HL-60/S4 treated with phorbol 12-myristate 13-acetate at 8.2 ng/mL for 4 days and 3 days (cell line): ENCODE measurements around the gene GRIK4.

ENCODE experiments used
- in situ Hi-C: fragments of 300-500 bp; cut with MboI; formaldehyde crosslinking; loops from 2 replicates; pipeline ENCODE4 v1.15.0; 2022; ENCODE audit warnings: low sequenced_read_pairs

Gene GRIK4

GRCh38 chr11:120793806-120794479, 282.4 kb downstream of the GRIK4 start:
- in situ Hi-C loops: no loop called here

DNA sequence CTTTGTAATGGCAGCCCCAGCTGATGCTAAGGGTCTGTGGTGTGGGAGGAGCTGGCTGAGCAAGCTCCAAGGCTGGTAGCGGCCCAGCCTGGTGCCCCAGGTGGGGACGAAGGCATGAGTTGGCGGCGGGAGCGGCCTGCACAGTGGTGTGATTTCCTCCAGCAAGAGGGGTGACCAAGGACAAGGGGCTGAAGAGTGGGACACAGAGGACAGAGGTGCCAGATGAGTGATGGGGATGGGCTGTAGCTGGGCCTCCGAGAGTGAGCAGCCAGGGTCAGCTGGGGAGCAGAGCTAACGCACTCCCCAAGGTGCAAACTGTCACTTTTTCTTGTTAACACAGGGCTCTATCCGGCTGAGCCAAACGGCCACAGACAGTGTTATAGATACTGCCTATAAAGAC, 283.2 kb downstream of the GRIK4 start:
- in situ Hi-C loops: no loop called here

DNA sequence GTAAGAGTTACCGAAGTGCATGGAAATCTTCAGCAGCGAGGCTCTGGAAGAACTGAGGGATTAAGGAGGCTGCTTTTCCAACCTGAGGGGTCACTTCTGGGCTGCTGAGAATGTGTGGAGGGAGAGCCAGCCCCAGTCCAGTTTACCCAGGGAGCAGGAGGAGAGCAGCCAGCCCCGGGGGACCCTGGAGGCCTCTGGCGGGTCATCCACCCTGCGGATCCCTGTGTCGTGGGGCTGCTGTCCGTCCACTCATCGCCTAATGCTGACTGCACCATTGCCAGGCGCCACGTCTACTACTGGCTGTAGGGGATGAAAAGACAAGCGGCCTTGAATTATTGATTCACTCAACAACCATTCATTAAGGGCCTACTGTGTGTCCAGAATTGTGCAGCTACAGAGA, 283.6 kb downstream of the GRIK4 start:
- in situ Hi-C loops: no loop called here

GRCh38 chr11:120797143-120797542, 285.6 kb downstream of the GRIK4 start:
- in situ Hi-C loops: no loop called here

- in situ Hi-C loops: no loop called here
These were observed 287.3 kb downstream of the GRIK4 start for GRCh38 chr11:120798854-120799253.

DNA sequence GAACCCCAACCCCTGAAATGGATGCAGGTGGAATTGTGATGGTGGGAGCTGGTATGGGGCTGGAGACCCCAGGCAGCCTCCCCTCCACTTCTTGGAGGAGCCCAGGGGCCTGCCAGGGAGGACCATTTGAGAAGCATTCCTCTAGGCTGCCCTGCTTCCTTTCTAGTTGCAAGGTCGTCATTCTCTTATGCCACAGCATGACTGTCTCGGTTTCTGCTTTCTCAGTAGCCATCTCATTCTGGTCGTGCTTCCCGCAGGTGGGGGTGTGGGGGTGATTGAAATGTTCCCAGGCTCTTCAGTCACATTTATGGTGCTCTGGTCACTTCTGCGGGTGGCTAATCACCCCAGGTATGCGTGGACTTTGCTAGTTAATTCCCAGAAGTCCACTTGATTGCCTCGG, 288.7 kb downstream of the GRIK4 start:
- in situ Hi-C loops: no loop called here

DNA sequence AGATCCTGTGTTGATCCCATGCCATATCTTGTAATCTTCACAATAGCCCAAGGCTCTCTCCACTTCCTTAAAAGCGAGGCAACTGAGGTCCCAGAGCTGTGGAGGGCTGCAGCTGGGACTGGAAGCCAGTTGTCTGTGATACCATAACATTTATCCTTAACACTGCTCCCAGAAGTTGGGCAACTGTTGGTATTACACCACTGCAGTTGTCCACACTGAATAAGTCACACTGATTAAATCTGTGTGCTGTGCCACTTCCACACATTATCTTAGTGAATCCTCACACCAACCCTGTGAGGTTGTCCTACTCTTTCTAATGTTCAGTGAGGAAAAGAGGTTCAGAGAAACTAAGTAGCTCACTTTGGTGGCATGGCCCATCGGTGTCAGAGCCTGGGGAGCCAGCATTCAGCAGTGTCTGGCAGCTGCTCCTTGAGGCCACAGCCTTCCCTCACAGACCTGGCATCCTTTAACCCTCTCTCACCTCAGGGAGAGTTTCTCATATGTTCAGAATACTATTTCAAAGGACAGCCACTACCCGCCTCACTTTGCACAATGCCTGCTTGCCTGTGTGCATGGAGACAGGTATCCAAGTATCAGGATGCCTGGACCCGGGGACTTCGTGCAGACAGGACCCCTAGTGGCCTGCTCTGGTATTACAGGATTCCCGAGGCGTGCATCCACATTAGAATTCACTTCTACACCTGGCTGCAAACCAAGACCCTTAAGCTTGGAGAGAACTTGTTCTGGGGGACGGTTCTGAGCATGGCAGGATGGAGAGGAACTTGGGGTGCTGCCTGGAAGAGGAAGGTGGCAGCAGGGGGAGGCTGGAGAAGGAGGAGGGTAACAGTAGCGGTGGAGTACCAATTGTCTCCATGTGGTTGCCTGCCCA, 290.5 kb downstream of the GRIK4 start:
- in situ Hi-C loops: no loop called here

DNA sequence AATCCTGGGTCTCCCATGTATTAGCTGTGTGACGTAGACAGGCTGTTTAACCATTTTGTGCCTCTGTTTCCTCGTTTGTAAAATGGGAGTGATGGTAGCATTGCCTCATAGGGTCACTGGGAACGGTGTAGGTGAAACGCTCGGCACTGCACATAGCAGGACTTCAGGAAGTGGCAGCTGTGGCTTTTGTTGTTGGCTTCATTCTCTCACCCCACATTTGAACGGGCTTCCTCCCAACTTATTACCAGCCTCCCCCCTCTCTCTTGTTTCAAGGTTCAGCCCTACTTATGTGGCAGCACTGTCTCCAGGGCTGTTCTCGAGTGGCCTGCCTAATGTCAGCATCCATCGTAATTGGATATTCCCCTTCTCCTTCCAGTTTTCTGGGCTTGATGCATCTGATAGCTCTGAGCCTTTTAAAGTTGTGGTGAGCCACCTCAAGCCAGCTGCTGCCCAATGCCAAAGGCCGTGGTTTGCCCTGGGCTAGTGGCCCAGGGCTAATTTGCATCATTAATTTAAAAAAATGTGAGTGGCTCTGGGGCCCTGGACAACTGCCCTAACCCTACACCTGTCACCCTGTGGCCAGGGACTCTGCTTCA, 294.5 kb downstream of the GRIK4 start:
- in situ Hi-C loops: no loop called here

- in situ Hi-C loops: no loop called here
These were observed 296.0 kb downstream of the GRIK4 start for GRCh38 chr11:120807414-120808150.

GRCh38 chr11:120808616-120809050, 297.1 kb downstream of the GRIK4 start:
- in situ Hi-C loops: no loop called here

GRCh38 chr11:120810251-120810650, 298.7 kb downstream of the GRIK4 start:
- in situ Hi-C loops: no loop called here

GRCh38 chr11:120811199-120811598, 299.7 kb downstream of the GRIK4 start:
- in situ Hi-C loops: no loop called here

DNA sequence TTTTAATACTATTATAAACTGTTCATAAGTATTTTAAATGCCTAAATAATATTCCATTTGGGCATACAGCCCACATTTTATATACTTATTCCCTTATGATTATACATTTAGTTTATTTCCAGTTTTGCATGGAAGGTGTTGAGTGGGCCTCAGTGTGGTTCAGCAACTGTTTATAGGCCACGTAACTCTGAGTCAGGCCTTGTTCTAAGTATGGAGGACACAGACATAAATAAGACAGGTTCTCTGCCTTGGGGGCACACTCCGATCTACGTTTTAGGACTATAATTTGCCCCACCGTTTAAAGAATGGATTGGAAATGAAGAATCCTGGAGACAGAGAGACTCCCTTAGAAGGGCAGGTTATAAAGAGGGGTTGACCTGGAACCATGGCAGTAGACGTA, 300.2 kb downstream of the GRIK4 start:
- in situ Hi-C loops: no loop called here

DNA sequence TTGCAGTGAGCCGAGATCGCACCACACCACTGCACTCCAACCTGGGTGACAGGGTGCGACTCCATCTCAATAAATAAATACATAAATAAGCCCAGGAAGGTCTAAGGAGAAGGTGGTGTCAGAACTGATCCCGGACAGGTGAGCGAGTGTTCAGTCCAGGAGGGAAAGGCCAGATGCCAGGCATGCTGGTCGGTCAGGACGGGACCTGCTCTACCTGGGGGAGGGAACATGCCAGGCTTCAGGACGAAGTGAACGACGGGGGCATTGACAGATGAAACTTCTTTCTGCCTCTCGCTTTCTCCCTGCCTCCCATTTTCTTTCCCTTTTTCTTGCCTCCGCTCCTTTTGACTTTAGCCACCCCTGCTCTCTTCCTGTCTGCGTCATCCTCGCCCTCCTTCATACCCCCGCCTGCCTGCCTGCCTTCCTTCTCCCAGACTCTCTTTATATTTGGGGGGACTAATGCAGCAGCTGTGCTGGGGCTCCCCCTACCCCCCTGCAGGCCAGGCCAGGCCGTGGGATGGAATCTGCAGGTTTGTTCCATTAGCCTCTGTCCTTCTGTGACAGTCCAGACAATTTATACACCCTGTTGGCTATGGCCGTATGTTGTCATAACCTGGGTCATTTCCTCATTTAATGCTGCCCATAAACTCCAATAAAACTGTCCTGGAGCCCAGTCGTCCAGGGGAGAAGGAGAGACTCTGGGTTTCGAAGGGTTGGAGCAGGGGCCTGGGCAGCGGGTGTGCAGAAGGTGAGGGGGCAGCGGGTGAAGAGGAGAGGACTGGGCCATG, 303.2 kb downstream of the GRIK4 start:
- in situ Hi-C loops: no loop called here

- in situ Hi-C loops: no loop called here
These were observed 304.0 kb downstream of the GRIK4 start for GRCh38 chr11:120815319-120816100.

GRCh38 chr11:120816176-120816575, 304.6 kb downstream of the GRIK4 start:
- in situ Hi-C loops: no loop called here

DNA sequence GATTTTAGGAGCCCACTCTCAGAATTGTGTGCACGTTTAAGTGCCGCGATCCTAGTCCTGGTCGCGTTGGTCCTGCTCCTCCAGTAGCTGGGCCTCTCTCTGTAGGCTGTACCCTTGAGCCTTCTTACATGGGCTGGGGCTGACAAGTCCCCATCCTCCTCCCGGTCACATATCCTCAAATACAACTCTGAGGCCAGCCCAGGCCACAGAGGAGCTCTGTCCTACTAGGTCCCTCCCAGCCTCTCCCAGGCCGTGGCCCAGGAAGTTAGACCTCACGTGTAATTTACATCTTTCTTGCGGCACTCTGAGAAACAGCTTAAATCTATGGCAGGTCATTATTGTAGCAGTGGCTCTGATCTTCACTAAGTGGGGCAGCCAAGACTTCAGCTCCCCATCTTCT, 305.2 kb downstream of the GRIK4 start:
- in situ Hi-C loops: no loop called here

DNA sequence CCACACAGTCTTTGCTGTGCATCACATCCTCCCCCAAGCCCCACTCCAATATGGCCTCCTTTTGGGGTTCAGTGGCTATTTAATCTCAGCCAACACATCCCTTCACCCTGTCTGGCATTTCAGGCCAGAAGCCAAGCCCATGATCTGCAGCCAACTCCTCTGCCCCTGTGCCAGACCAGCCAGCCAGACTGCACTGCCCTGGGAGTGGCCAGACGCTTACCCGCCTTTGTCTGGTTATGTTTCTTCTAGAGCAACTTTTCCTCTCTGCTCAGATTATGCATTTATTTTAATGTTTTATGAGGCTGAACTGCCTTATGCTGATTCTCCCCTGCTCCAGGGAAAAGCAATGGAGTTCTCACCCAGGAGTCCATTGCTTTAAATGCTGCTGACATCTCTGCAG, 305.6 kb downstream of the GRIK4 start:
- in situ Hi-C loops: no loop called here

GRCh38 chr11:120818097-120818496, 306.5 kb downstream of the GRIK4 start:
- in situ Hi-C loops: no loop called here

DNA sequence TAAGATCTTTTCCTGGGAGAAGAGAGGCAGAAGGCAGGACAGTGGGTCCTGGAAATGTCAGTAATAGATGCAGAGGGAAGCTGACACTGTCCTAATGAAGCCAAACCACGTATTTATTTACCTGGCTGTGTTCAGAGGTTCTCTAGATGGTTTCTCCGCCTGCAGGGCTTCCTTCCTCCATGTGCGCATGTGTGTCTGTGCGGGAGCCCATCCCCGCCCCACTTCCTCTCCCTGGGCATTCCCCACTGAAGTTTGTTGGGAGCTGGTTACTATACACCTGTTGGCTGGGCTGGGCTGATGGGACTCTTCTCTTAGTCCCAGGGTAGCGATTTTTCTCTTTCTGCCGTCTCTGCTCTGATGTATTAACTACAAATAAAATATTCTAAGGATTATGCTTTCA, 307.5 kb downstream of the GRIK4 start:
- in situ Hi-C loops: no loop called here
